ENCODE data around the gene ZNF444. TPM values are rescaled to one million over a fixed set of nuclear protein-coding genes. Genes with fewer than 3 reads are reported as not detected.
"Not testable (repeated sequence)": the region's sequence is repeated elsewhere in the genome, so short reads cannot be mapped to it uniquely, and the experiment has no call there.

ZNF444 gene
- total RNA-seq, 2 experiments from 2014 or later = 28.9 to 29.3 TPM

DNA sequence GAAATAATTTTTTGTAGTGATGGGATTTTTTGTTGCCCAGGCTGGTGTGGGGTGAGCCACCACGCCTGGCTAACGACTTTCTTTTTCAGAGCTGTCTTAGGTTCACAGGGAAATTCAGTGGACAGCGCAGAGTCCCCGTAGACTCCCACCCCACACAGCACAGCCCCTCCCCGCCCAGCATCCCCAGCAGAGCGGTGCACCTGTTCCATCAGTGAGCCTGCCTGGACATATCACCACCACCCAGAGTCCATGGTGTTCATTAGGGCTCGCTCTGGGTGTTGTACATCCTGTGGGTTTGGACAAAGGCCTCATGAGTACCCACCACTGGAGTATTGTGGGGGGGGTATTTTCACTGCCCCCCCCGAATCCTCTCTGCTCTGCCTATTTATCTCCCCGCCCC lies 68.9 kb downstream of the ZNF444 start:
- POLR2A ChIA-PET = not testable (repeated sequence)
- CTCF ChIA-PET = interaction anchor here (1.2 kb wide), 1 partner anchor 38 kb away, joined by 3 read pairs; no protein-coding TSS in a partner anchor

Other genes starting within 250 kb of the ZNF444 start
- not detected for gene NLRP13, start 209.0 kb upstream of the ZNF444 start, total RNA-seq
- not detected for gene NLRP8, start 193.5 kb upstream of the ZNF444 start, total RNA-seq
- gene NLRP5, start 154.5 kb upstream of the ZNF444 start, total RNA-seq = not detected
- gene ZNF787, start 20.0 kb upstream of the ZNF444 start, total RNA-seq = 10 to 100 TPM; 30.9 to 33.4 TPM
- gene GALP, start 34.7 kb downstream of the ZNF444 start, total RNA-seq = not detected
- not detected for gene ZSCAN5B, start 56.5 kb downstream of the ZNF444 start, total RNA-seq
- gene ZSCAN5C, start 61.0 kb downstream of the ZNF444 start, total RNA-seq = not detected
- under 1 TPM; 0.42 to 0.72 TPM for gene EDDM13, start 131.5 kb downstream of the ZNF444 start, total RNA-seq
- gene ZSCAN5A, start 173.6 kb downstream of the ZNF444 start, total RNA-seq = 10 to 100 TPM; 10.3 to 11.7 TPM

Measured in activated CD8-positive, alpha-beta memory T cell treated with anti-CD3 and anti-CD28 coated beads for 36 hours (primary cell).